Astrocyte (in vitro differentiated cells and primary cell): ENCODE data around the gene OR52N1.

Source experiments
- EZH2 ChIP-seq: IDR thresholded peaks from 2 replicates; pipeline ENCODE4 v1.6.1; 2012; ENCODE audit warnings: mild to moderate bottlenecking, low read length, inconsistent platforms; ENCODE audit not compliant: insufficient read depth
- TF ChIP-seq, protein P1 (sequence below): IDR thresholded peaks from 2 replicates; pipeline ENCODE4 v1.5.1; 2011; ENCODE audit warnings: low read depth, mild to moderate bottlenecking, inconsistent platforms, low read length, moderate library complexity; ENCODE audit not compliant: insufficient read depth

DNA sequence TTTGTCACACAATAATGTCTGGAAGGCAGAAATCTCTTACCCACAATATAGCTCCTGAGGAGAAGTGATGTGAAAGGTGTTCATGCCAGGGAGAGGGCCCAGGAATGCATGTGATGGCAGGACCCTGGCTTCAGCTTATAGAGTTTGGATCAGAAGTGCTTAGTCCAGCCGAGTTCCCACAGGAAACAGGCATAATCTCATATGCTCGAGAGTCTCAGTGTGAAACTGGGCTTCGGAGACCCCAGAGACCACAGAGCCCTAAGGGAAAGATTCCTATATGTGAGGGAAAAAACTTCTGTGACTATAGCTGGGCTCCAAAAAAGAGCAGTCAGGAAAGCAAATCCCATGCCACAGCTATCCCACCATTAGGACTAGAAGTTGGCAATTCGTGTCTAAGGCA lies 7.8 kb downstream of the OR52N1 start, which contains the start of gene OR52N5:
- TF ChIP-seq EZH2, result no peak
- TF ChIP-seq, protein P1, sequence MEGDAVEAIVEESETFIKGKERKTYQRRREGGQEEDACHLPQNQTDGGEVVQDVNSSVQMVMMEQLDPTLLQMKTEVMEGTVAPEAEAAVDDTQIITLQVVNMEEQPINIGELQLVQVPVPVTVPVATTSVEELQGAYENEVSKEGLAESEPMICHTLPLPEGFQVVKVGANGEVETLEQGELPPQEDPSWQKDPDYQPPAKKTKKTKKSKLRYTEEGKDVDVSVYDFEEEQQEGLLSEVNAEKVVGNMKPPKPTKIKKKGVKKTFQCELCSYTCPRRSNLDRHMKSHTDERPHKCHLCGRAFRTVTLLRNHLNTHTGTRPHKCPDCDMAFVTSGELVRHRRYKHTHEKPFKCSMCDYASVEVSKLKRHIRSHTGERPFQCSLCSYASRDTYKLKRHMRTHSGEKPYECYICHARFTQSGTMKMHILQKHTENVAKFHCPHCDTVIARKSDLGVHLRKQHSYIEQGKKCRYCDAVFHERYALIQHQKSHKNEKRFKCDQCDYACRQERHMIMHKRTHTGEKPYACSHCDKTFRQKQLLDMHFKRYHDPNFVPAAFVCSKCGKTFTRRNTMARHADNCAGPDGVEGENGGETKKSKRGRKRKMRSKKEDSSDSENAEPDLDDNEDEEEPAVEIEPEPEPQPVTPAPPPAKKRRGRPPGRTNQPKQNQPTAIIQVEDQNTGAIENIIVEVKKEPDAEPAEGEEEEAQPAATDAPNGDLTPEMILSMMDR, result no peak
